EH (cell line): Measurements from ENCODE around the gene TANGO6.
"Not testable (repeated sequence)": the region's sequence is repeated elsewhere in the genome, so short reads cannot be mapped to it uniquely, and the experiment has no call there.

Experiments used
- DNase-seq: peaks from one replicate; pipeline ENCODE4 v3.0.0-alpha.2; 2015; ENCODE audit warnings: low read depth

Gene TANGO6

DNA sequence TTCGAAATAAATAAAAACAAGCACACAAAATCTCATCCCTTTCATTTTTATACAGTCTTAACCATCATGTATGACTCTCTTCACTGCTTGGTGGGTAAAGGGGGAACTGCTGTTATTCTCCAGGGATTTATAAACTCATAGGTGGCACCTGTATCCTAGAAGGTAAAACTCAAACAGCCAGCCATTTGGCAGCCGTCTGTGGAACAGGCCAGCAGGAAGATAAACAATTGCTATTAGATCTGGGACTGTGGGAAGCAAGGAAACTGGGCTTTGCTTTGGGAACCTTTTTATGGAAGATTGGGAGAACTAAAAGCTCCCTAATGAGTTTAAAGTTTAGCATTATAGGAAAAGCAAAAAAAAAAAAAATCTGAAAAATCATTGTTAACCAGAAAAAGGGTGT lies 126.0 kb downstream of the TANGO6 start:
- DNase-seq = no peak

DNA sequence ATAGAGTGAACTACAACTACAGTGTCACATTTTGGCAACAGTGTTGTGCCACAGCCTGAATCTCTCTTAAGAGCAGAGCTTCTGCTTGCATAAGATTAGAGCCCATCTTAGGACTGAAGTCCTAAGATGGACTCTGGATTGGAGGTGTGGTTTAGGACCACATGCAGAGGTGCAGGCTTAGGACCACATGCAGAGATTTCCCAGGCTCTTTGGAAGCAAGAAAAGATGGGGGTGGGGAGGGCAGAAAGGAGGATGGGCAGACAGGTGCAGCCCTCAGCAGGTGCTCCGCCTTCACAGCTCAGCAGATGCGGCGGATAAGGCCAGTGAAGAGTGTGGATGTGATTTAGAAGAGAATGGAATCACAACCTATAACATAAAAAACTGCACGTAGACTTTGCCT lies 128.7 kb downstream of the TANGO6 start:
- DNase-seq = no peak

DNA sequence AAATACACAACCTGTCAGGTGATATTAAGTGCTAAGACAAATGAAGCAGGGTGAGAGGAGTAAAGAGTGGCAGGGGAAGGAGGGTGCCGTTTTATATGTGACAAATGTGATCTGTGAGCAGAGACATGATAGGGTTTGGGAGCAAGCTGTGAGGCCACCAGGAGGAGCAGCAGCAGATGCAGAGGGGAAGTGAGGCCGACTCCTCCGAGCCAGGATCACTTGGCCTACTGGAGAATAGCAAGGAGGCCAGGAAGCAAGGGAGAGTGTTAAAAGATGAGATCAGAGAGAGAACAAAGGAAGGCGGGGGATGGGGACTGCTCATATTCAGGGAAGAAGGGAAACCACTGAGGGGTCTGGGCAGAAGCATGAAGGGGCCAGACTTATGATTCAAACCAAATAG lies 129.4 kb downstream of the TANGO6 start:
- DNase-seq = peak; percentile 74

DNA sequence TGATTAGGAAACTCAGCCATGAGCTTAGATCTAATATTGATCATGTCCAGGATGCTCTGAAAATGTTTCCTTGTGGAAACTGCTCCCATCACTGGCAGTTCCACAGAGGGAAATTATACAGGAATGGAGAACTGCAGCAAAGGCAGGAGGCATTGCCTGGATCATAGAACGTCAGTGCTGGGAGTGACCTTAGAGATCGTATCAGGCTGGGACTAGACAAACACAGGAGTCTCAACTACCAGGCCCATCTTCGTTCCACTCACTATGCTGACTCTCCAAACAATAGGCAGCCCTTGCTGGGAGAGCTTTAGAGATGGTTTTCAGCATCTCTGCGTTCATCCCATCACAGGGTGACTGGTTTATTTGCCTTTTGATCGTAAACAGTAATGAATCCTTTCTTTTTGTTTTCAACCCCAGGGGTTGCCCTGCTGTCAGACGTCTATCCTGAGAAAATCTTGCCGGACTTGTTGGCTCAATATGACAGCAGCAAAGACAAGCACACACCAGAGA lies 130.3 kb downstream of the TANGO6 start:
- DNase-seq = no peak

DNA sequence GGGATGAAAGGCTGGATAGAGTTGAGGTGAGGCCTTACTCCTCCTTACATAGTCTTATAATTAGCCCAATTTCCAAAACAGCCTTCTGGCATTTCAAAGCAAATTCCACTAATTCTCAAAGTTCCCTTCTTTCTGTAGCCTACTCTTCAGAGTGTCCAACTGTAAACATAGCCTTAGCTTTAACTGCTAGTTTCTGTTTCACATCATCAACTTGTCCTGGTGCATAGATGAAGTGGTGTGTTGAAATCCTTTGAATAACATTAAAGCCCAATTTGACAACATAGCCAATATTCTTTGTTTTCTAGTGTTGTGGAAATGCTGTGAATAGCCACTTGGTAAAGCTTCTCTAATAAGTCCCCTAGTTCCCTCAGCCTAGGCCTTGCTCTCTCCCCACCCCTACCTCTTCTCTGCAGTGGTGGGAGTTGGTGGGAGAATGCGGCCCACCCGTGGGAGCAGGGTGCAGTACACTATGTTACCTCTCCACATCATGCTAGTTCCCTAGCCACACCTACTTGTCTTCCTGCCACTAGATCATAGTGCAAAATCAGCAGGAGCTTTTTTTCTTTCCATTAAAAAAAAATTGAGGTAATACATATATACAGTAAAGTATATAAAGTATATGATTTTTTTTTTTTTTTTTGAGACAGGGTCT lies 135.1 kb downstream of the TANGO6 start:
- DNase-seq = peak; percentile 34

DNA sequence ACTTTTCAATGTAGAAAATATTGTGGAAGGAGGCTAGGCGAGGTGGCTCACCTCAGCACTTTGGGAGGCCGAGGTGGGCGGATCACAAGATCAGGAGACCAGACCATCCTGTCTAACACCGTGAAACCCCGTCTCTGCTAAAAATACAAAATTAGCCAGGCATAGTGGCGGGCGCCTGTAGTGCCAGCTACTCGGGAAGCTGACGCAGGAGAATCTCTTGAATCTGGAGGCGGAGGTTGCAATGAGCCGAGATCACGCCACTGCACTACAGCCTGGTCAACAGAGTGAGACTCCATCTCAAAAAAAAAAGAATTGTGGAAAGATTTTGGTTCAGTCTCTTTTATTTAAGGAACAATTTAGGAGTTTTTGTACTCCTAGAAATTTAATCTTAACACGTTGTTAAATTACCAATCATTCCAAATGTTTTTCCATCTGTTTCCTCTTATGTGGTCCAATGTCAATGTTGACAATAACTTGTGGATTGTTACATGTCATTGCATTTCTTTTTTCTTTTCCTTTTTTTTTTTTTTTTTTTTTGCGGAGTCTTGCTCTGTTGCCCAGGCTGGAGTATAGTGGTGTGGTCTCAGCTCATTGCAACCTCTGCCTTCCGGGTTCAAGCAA lies 137.5 kb downstream of the TANGO6 start:
- no peak for DNase-seq

DNA sequence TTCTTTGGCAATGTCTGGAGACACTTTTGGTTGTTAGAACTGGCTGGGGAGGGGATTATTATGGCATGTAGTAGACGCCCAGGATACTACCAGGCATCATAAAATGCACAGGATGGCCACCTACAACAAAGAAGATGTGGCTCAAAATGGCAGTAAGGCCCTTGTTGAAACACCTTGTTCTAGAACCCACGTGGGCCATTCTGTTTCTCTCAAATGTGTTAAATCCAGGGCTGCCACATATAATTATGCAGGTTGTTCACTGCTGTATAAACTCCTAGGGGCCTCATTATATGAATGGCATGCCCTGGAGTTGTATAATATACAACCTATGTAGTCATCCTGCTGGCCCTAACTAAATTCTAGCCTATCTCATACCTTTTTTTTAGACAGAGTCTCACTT lies 138.6 kb downstream of the TANGO6 start:
- no peak for DNase-seq

DNA sequence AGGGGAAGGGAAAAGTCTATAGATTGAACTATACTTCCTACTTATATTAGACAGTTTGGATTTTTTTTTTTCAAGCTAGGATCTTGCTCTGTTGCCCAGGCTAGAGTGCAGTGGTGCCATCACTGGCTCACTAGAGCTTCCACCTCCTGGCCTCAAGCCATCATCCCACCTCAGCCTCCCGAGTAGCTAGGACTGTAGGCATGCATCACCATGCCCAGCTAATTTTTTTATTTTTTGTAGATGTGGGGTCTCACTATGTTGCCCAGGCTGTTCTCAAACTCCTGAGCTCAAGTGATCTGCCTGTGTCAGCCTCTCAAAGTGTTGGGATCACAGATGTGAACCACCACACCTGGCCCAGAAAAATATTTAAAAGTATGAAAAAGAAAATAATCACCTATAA lies 141.1 kb downstream of the TANGO6 start:
- DNase-seq = no peak

DNA sequence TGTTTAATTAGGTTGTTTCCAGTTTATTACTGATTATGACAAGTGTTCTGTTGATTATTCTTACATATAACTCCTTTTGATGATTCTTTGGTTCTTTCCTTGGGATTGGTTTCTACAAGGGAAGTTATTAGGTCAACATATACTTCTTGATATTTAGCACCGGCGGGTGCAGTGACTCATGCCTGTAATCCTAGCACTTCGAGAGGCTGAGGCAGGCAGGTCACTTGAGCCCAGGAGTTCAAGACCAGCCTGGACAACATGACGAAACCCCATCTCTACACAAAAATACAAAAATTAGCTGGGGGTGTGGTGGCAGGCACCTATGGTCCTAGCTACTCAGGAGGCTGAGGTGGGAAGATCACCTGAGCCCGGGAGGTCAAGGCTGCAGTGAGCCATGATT lies 141.9 kb downstream of the TANGO6 start:
- DNase-seq = no peak

DNA sequence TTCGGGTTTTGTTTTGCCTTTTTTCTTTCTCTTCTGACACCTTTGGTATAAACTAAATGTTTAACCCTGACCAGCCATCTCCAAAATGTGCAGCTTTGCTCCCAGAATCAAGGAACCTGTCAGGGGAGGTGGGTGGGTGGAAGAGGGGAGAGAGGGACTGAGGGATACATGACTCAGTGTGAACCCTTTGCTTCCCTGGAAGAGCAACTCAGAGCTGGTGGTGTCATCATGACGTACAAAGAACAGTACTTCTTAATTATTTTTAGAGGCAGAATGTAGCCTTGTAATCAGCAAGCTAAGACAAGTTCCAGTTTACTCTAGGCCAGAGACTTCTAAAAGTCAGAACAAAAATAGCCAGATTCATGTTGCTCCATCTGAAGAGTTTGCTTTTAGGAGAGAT lies 142.5 kb downstream of the TANGO6 start:
- DNase-seq = peak; percentile 64

DNA sequence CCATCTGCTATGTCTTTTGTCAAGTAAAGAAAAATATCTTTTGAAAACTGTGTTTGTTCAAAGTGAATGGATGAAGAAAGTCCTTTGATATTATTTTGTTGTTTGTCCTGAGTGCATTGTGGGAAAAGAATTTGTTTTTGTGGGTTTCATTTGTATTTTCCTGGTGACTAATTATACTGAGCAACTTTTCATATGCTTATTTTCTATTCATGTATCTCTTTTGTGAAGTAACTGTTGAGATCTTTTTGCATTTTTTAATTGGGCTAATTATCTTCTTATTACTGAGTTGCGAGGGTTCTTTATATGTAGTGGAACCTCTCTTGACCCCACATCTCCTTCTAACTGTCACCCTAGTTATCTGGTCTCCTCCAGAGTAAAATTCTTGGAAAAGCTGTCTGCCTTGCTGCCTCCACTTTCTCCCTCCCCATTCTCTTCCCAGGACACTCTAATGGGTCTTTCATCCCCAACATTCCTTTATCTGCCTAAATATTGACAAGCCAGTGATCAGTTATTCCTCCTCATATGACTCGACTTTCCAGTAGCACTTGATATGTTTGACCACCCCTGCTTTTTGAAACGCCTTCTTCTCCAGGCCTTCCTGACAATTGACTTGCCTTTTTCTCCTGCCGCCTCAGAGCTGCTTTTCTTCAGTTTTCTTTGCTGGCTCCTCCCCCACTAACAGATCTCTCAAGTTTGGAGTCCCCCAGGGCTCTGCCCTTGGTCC lies 144.6 kb downstream of the TANGO6 start:
- DNase-seq = no peak

DNA sequence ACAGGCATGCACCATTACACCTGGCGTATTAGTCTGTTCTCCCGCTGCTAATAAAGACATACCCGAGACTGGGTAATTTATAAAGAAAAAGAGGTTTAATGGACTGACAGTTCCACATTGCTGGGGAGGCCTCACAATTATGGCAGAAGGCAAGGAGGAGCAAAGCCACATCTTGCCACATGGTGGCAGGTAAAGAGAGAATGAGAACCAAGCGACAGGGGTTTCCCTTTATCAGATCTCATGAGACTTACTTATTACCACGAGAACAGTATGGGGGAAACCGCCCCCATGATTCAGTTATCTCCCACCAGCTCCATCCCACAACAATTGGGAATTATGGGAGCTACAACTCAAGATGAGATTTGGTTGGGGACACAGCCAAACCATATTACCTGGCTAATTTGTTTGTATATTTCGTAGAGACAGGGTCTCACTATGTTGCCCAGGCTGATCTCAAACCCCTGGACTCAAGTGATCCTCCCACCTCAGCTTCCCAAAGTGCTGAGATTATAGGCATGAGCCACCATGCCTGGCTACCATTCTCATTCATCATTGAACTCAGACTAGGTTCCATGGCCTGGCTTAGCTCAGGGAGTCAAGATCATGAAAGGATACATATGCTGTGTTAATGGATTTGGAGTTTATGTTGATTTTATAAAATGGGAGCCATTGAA lies 147.0 kb downstream of the TANGO6 start:
- not testable (repeated sequence) for DNase-seq

DNA sequence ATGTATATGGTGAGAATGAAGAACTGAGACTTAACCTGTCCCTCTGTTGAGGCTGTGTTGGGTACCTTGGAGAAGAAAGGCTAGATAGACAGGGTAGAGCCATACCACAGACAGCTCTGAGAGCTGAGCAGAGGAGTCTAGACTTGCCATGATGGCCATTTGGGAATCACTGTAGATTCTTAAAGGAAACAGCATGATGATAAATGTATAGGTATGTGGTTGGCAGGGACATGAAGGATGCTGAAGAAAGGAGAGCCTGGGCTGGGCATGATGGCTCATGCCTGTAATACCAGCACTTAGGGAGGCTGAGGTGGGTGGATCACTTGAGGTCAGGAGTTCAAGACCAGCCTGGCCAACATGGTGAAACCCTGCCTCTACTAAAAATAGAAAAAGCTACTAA lies 147.7 kb downstream of the TANGO6 start:
- DNase-seq = no peak

DNA sequence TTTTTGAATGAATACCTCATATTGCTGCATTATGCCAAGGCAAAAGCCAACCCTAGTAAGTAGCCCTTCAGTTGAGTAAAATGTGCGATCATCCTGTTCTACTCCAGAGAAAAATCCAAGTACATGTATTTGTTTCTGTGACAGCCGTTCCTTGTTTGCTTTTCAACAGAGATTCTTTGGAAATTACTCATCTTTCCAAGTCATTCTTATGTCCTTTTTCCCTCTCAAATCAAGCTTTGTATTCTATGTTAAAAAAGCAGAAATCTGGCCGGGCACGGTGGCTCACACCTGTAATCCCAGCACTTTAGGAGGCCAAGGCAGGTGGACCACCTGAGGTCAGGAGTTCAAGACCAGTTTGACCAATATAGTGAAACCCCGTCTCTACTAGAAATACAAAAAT lies 149.2 kb downstream of the TANGO6 start:
- peak; percentile 79 for DNase-seq

DNA sequence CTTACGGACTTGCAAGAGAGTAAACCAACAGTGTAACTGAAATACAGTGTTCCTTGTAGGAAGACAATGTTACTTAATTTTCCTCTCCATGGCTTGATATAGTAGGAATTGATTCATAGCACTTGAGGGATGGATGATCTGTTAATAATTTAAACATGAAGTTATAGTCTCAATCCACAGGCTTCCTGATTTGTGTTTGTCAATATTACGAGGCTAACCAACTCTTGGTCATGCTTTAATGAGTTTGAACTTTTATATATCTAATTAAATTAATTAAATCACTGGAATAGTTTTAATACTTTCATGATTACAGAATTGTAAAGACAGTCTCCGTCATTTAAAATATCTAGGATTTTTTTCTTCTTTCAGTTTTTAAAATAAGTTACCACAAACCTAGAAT lies 150.1 kb downstream of the TANGO6 start:
- no peak for DNase-seq

DNA sequence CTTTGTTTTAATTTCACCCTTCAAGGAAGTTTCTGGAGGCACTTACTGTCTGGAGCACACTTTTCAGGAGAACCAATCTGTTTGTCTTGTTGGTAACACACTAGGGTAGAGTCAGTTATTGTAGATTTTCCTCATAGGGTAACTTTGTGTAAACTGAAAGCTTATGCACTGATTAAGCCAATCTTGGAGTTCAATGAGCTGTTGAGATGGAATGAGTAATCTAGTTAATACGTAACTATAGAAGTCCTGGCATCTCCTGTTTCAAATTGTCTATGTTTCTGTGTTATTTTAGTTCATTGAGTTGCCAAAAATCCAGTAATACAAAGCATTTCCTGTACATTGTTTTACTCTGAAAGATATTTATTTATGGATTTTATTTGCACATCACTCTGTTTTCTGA lies 150.6 kb downstream of the TANGO6 start:
- DNase-seq = peak; percentile 91

DNA sequence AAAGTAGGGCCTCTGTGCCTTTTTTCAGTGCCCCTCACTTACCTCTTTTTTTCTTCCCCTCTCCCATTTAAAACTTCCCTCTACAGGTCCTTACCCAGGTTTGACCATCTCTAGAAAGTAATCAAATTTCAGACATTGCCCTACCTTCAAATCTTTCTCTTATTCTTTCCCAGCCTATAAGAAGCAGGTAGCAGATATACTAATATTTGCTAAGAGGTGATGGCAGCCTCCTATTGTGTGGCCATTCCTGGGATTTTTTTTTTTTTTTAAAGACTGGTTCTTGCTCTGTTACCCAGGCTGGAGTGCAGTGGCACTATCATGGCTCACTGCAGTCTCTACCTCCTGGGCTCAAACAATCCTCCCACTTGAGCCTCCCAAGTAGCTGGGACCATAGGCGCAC lies 151.0 kb downstream of the TANGO6 start:
- no peak for DNase-seq

DNA sequence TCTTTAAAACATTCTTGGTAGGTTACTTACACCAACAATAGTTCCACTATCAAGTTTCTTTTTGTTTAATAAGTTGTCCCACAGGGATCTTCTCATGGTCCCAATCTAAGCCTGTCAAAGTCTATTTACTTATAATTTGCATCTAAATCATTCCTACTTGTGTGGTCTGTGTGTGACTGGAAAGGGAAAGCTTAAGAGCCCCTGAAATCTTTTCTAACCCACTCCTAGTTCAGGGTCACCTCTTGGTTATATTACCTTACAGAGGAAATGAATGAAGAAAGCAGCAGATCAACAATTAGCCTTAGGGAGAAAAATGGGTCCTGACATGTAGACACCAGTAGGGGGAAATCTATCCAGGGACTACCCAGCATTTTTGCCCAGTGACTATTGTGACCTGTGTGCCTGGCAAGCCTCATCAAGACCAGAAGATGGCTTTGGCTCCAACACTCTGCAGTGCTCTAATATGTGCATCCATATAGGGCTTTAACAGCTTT lies 151.7 kb downstream of the TANGO6 start:
- DNase-seq = peak; percentile 77

DNA sequence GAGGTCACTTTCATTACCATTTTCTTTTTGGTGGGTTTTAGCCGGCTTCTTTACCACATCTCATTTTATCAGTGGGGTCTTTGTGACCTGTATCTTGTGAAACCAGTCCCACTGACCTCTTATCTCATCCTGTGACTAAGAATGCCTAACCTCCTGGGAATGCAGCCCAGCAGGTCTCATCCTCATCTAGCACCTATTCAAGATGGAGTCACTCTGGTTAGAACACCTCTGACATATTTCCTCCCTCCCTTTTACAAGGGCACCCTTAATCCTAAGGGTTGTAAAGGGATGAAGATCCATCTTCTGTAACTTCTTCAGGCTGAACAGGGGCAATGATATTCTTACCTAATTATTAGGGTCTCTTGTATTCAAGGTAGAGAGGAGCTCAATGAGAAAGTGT lies 154.2 kb downstream of the TANGO6 start:
- DNase-seq = no peak

DNA sequence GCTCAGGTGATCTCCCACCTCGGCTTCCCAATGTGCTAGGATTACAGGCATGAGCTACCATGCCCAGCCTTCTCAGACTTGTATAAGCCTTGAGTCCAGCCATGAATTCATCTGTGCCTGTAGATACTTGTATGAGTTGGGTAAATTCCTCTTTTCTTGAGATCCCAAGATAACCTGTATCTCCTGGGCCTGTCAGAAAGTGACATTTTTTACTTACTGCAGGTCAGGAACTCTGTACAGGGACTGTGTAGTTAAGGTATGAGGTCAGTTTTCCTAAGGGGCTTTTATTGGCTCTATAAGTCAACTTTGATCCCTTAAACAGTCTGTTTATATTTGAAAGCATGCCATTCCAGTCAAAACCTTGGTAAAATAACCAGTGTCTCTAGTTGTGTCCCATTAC lies 155.8 kb downstream of the TANGO6 start:
- DNase-seq = no peak

DNA sequence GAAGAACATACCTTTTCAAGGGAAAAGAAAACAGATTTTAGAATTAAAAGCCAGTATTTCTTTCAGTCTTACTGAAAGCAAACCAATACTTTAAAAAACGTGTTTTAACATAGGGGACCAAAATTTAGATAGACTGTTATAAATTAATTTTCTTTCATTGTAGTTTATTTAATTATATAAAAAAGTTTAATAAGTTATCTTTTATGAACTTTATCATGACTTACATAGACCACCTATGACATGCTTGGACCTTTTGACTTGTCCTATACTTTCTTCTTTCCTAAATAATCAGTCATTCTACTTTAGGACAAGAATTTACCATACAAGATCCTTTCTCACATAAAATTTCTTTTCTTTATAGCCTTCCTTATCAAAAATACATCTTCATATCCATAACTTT lies 160.2 kb downstream of the TANGO6 start:
- no peak for DNase-seq

DNA sequence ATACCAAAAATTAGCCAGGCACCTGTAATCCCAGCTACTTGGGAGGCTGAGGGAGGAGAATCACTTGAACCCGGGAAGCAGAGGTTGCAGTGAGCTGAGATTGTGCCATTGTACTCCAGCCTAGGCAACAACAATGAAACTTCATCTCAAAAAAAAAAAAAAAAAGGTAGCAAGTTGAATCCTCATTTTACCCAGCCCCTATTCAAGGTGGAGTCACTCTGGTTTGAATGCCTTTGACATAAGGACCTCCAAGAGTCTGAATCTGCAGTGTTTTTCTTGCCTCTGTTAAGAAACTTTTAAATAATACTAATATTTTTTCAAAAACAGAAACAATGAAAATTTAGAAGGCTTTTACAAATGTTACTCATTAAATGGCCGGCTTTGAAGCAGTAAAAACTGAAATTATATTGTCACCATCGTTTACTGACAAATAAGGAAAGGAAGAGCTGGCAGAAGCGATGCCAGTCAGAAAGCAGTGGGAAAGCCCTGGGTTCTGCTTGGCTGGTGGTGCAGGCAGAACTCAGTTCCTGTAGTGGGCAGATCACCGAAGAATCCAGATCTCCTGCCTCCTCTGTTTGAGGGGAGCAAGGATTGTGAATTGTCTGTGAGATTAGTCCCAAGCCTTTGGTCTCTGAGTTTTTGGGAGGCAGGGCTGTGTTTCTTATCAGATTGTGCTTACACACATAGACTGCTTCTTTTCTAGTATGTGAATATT lies 162.5 kb downstream of the TANGO6 start:
- no peak for DNase-seq
